Measurements from ENCODE around the gene KRTAP13-3.

- no peak for TF ChIP-seq CTCF (IDR thresholded peaks at IDR 0.05)
- TF ChIP-seq POLR2AphosphoS5 (IDR thresholded peaks at IDR 0.05): no peak
Observed at GRCh38 chr21:30447056-30447455, 21.3 kb upstream of the KRTAP13-3 start.
